ENCODE measurements around the gene RBPMS2. TPM values are rescaled to one million over a fixed set of nuclear protein-coding genes. Genes with fewer than 3 reads are reported as not detected.
A peak's percentile ranks its signal among the peaks of the same experiment; 100 is the strongest.

RBPMS2 gene
- total RNA-seq, 1 donor from 2014 or later = 4.8 TPM

DNA sequence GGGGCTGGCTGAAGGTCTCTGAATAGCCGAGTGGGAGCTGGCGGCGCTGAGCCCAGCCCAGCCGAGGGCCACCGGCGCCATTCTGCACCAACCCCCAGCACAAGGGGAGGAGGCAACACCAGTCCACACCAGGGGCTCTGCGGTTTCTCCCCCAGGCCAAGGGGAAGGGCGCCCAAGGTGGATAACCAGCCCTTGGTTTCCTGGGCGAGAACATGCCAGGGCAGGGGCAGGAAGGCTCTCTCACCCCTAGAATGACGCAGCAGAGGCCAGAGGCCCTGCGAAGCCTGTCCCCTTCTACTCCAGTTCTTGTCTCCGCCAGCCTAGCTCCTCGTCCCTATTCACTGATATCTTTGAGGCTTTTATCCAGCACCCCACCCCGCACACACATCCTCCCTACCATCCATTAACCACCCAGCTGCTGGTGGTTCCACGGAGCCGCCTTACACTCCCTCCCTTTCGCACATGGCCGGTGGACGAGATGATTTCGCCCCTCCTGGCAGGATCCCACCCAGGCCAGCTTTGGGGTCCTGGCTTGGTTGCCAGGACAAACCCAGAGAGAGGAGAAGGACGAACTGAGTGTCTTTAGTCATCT is 1.3 kb downstream of the RBPMS2 start:
- no peak for TF ChIP-seq CTCF (IDR thresholded peaks at IDR 0.05)
- no peaks in the 10 kb centered on the region for H3K27me3 Mint-ChIP-seq (ENCODE audit: unreplicated experiment)
- H3K36me3 Mint-ChIP-seq (ENCODE audit: unreplicated experiment) = no peaks in the 10 kb centered on the region
- H3K4me3 Mint-ChIP-seq (ENCODE audit: unreplicated experiment) = peak overlapping the region; percentile 64
- DNase-seq (ENCODE audit: extremely low spot score, unreplicated experiment) = no peak
- H3K27ac Mint-ChIP-seq (ENCODE audit: unreplicated experiment) = no peak overlapping the region
- no peaks in the 10 kb centered on the region for H3K9me3 Mint-ChIP-seq (ENCODE audit: unreplicated experiment)
- H3K4me1 Mint-ChIP-seq (ENCODE audit: unreplicated experiment) = peaks cover 3% of the 10 kb centered on the region

GRCh38 chr15:64773606-64774005 is 1.8 kb downstream of the RBPMS2 start:
- Mint-ChIP-seq H3K4me1 (ENCODE audit: unreplicated experiment) (peaks cover 3% of the 10 kb centered on the region), H3K27ac (ENCODE audit: unreplicated experiment) (no peak overlapping the region), H3K4me3 (ENCODE audit: unreplicated experiment) (peak overlapping the region; percentile 64), H3K9me3 (ENCODE audit: unreplicated experiment) (no peaks in the 10 kb centered on the region), H3K27me3 (ENCODE audit: unreplicated experiment) (no peaks in the 10 kb centered on the region), H3K36me3 (ENCODE audit: unreplicated experiment) (no peaks in the 10 kb centered on the region)
- DNase-seq (ENCODE audit: extremely low spot score, unreplicated experiment) = no peak
- no peak for TF ChIP-seq CTCF (IDR thresholded peaks at IDR 0.05)

- DNase-seq (ENCODE audit: extremely low spot score, unreplicated experiment) = no peak
- Mint-ChIP-seq H3K27me3 (ENCODE audit: unreplicated experiment) (no peaks in the 10 kb centered on the region), H3K36me3 (ENCODE audit: unreplicated experiment) (no peaks in the 10 kb centered on the region), H3K27ac (ENCODE audit: unreplicated experiment) (no peak overlapping the region), H3K9me3 (ENCODE audit: unreplicated experiment) (no peaks in the 10 kb centered on the region), H3K4me3 (ENCODE audit: unreplicated experiment) (no peak overlapping the region), H3K4me1 (ENCODE audit: unreplicated experiment) (peaks cover 3% of the 10 kb centered on the region)
- TF ChIP-seq CTCF (IDR thresholded peaks at IDR 0.05) = no peak
Measured at GRCh38 chr15:64772964-64773363, 2.4 kb downstream of the RBPMS2 start.

DNA sequence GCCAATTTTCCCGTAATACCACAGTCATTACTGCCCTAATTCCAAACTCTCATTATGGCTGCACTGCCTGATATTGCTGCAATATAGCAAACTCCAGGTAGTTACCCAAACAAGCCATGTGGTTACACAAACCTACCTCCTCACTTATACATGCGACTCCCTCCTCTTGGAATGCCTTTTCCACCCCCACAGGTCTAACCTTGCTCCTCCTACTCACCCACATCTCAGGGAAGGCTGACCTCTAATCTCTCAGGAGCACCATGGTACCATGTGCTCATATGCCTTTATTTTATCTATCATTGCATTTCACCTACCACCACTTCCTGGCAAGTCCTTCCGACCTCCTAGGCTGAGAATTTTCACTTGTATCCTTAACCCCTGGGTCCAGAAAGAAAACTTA is 2.9 kb downstream of the RBPMS2 start:
- peaks cover 3% of the 10 kb centered on the region for H3K4me1 Mint-ChIP-seq (ENCODE audit: unreplicated experiment)
- DNase-seq (ENCODE audit: extremely low spot score, unreplicated experiment) = no peak
- H3K4me3 Mint-ChIP-seq (ENCODE audit: unreplicated experiment) = no peak overlapping the region
- no peaks in the 10 kb centered on the region for H3K27me3 Mint-ChIP-seq (ENCODE audit: unreplicated experiment)
- no peak overlapping the region for H3K27ac Mint-ChIP-seq (ENCODE audit: unreplicated experiment)
- H3K36me3 Mint-ChIP-seq (ENCODE audit: unreplicated experiment) = no peaks in the 10 kb centered on the region
- no peaks in the 10 kb centered on the region for H3K9me3 Mint-ChIP-seq (ENCODE audit: unreplicated experiment)
- TF ChIP-seq CTCF (IDR thresholded peaks at IDR 0.05) = no peak

- no peak overlapping the region for H3K4me3 Mint-ChIP-seq (ENCODE audit: unreplicated experiment)
Measured at GRCh38 chr15:64770626-64771025, 4.8 kb downstream of the RBPMS2 start.

More at GRCh38 chr15:64770626-64771025, 4.8 kb downstream of the RBPMS2 start:
- no peaks in the 10 kb centered on the region for H3K9me3 Mint-ChIP-seq (ENCODE audit: unreplicated experiment)
- no peaks in the 10 kb centered on the region for H3K27me3 Mint-ChIP-seq (ENCODE audit: unreplicated experiment)
- H3K27ac Mint-ChIP-seq (ENCODE audit: unreplicated experiment) = no peak overlapping the region
- no peak for DNase-seq (ENCODE audit: extremely low spot score, unreplicated experiment)
- no peaks in the 10 kb centered on the region for H3K36me3 Mint-ChIP-seq (ENCODE audit: unreplicated experiment)
- TF ChIP-seq CTCF (IDR thresholded peaks at IDR 0.05) = no peak
- H3K4me1 Mint-ChIP-seq (ENCODE audit: unreplicated experiment) = peaks cover 3% of the 10 kb centered on the region

All from osteocyte (in vitro differentiated cells).